GM12878 (cell line): ENCODE measurements around the gene LIM2. TPM values are rescaled to one million over a fixed set of nuclear protein-coding genes. Genes with fewer than 3 reads are reported as not detected.

Experiments used
- ATAC-seq: fragments of 200-7000 bp; cut with Tn5 transposase; 3 replicates; pipeline ENCODE4 v1.9.1; 2020; ENCODE audit warnings: mild to moderate bottlenecking, moderate library complexity
- BruUV-seq: library from RNA; stranded (reverse); fragments of 400-500 nt; replicated peaks from 2 replicates; lab custom pipeline; 2021; lab: Mats Ljungman, UMichigan
- CTCF ChIA-PET: fragments of 300-600 bp; sonication (Branson Sonifier 250); formaldehyde crosslinking; extraction: SDS; loops from one replicate; lab custom pipeline; 2021; ENCODE audit warnings: inconsistent platforms; lab: Yijun Ruan, JAX
- POLR2A ChIA-PET: fragments of 350-600 bp; formaldehyde crosslinking; extraction: SDS; loops from one replicate; lab custom pipeline; 2021; ENCODE audit warnings: inconsistent platforms; lab: Charles Lee
- RAD21 ChIA-PET: fragments of 300-600 bp; sonication (Branson Sonifier 250); formaldehyde crosslinking; loops from one replicate; lab custom pipeline; 2023; ENCODE audit warnings: antibody characterized with exemption; ENCODE audit not compliant: unreplicated experiment; lab: Charles Lee
- SMC1A ChIA-PET: fragments of 300-600 bp; sonication (Branson Sonifier 250); formaldehyde crosslinking; loops from one replicate; lab custom pipeline; 2023; ENCODE audit not compliant: unreplicated experiment, uncharacterized antibody; lab: Charles Lee
- DNase-seq: peaks from one replicate; pipeline ENCODE4 v3.0.0-alpha.2; 2011; ENCODE audit warnings: low read depth, low spot score
- FAIRE-seq: peaks from 3 replicates; lab custom pipeline; 2011; peaks lifted over from hg19 to GRCh38; lab: Jason Lieb, UNC
- H2AFZ ChIP-seq: 2 replicates; pipeline ENCODE4 v1.6.0; 2011; ENCODE audit warnings: low read depth, low read length, control low read depth; ENCODE audit not compliant: control insufficient read depth
- H3K27ac ChIP-seq: 2 replicates; pipeline ENCODE4 v1.5.1; 2011; ENCODE audit warnings: control low read depth; ENCODE audit not compliant: control insufficient read depth, insufficient read depth
- H3K27me3 ChIP-seq, 2 experiments: replicated peaks in 1 of 2; 2 replicates each; pipeline versions ENCODE4 v1.6.0 to v1.6.1; 2011; ENCODE audit warnings: low read length in 1 of 2; ENCODE audit not compliant: control insufficient read depth in 2 of 2, insufficient read depth in 2 of 2
- H3K36me3 ChIP-seq, 2 experiments: 2 replicates each; pipeline ENCODE4 v1.5.1; 2011; ENCODE audit warnings: low read length in 1 of 2; ENCODE audit not compliant: control insufficient read depth in 2 of 2, insufficient read depth in 2 of 2
- H3K4me1 ChIP-seq: 2 replicates; pipeline ENCODE4 v1.6.1; 2011; ENCODE audit warnings: mild to moderate bottlenecking, low read length, moderate library complexity, mixed read lengths; ENCODE audit not compliant: control insufficient read depth, insufficient read depth
- H3K4me2 ChIP-seq: 2 replicates; pipeline ENCODE4 v1.6.0; 2011; ENCODE audit warnings: control low read depth; ENCODE audit not compliant: control insufficient read depth, insufficient read depth
- H3K4me3 ChIP-seq: fragments of 200-600 bp; sonication (generic); 2 replicates; pipeline ENCODE4 v1.5.1; 2016
- H3K79me2 ChIP-seq: 2 replicates; pipeline ENCODE4 v1.6.0; 2011; ENCODE audit warnings: low read length; ENCODE audit not compliant: control insufficient read depth, insufficient read depth
- H3K9ac ChIP-seq: 2 replicates; pipeline ENCODE4 v1.8.0; 2011; ENCODE audit warnings: low read length, control low read depth, mixed read lengths; ENCODE audit not compliant: control insufficient read depth, insufficient read depth
- H3K9me3 ChIP-seq: replicated peaks from 3 replicates; pipeline ENCODE4 v1.5.1; 2011; ENCODE audit warnings: mild to moderate bottlenecking, low read length; ENCODE audit not compliant: control insufficient read depth, insufficient read depth
- H4K20me1 ChIP-seq: 2 replicates; pipeline ENCODE4 v1.6.0; 2011; ENCODE audit not compliant: control insufficient read depth, insufficient read depth
- ATF7 ChIP-seq: fragments of 450-650 bp; IDR thresholded peaks from 2 replicates; pipeline ENCODE4 v1.6.1; 2016; ENCODE audit warnings: low read depth, mild to moderate bottlenecking
- BCL3 ChIP-seq: IDR thresholded peaks from 2 replicates; pipeline ENCODE4 v1.6.1; 2011; ENCODE audit warnings: borderline replicate concordance, low read depth, mild to moderate bottlenecking, moderate library complexity, low read length; ENCODE audit not compliant: insufficient read depth, poor library complexity, severe bottlenecking
- CBFB ChIP-seq: IDR thresholded peaks from 2 replicates; pipeline ENCODE4 v1.6.1; 2016; ENCODE audit warnings: antibody characterized with exemption, low read depth
- ELK1 ChIP-seq: IDR thresholded peaks from 2 replicates; pipeline ENCODE4 v1.6.1; 2012; ENCODE audit warnings: low read depth, low read length, improper control_type of control experiment
- ESRRA ChIP-seq: IDR thresholded peaks from 2 replicates; pipeline ENCODE4 v1.6.1; 2012; ENCODE audit warnings: mild to moderate bottlenecking, low read length, improper control_type of control experiment
- ETV6 ChIP-seq, 2 experiments: fragments of 450-650 bp in 1 of 2; IDR thresholded peaks in 1 of 2; conservative IDR thresholded peaks in 1 of 2; 2 replicates each; pipeline ENCODE4 v1.6.1; 2014; ENCODE audit warnings: antibody characterized with exemption in 1 of 2, borderline replicate concordance in 1 of 2, low read depth in 1 of 2, mild to moderate bottlenecking in 1 of 2, moderate library complexity in 1 of 2
- GATAD2B ChIP-seq: fragments of 450-650 bp; conservative IDR thresholded peaks from 2 replicates; pipeline ENCODE4 v1.6.1; 2017; ENCODE audit warnings: low read depth, mild to moderate bottlenecking, moderate library complexity
- HDGF ChIP-seq: fragments of 450-650 bp; IDR thresholded peaks from 2 replicates; pipeline ENCODE4 v1.6.1; 2016; ENCODE audit warnings: antibody characterized with exemption
- HSF1 ChIP-seq: fragments of 150-350 bp; IDR thresholded peaks from 2 replicates; pipeline ENCODE4 v1.6.1; 2014; ENCODE audit warnings: mild to moderate bottlenecking, low read depth, low read length
- IKZF2 ChIP-seq, 2 experiments: fragments of 450-650 bp; IDR thresholded peaks; 2 replicates each; pipeline ENCODE4 v1.6.1; 2017; ENCODE audit warnings: mild to moderate bottlenecking in 2 of 2, moderate library complexity in 2 of 2
- IRF4 ChIP-seq: IDR thresholded peaks from 2 replicates; pipeline ENCODE4 v1.6.1; 2011; ENCODE audit warnings: low read depth, low read length
- NFXL1 ChIP-seq: fragments of 450-650 bp; IDR thresholded peaks from 2 replicates; pipeline ENCODE4 v1.6.1; 2017; ENCODE audit warnings: antibody characterized with exemption, mild to moderate bottlenecking, borderline replicate concordance
- NR2F1 ChIP-seq: fragments of 450-650 bp; conservative IDR thresholded peaks from 2 replicates; pipeline ENCODE4 v1.6.1; 2017; ENCODE audit warnings: mild to moderate bottlenecking
- RELB ChIP-seq: fragments of 450-650 bp; IDR thresholded peaks from 2 replicates; pipeline ENCODE4 v1.6.1; 2017; ENCODE audit warnings: low read depth, mild to moderate bottlenecking, moderate library complexity
- SIN3A ChIP-seq: IDR thresholded peaks from 2 replicates; pipeline ENCODE4 v1.6.1; 2012; ENCODE audit warnings: low read depth, low read length, improper control_type of control experiment
- SREBF1 ChIP-seq: IDR thresholded peaks from 2 replicates; pipeline ENCODE4 v1.6.1; 2012; ENCODE audit warnings: mild to moderate bottlenecking, low read length
- TCF3 ChIP-seq: IDR thresholded peaks from 2 replicates; pipeline ENCODE4 v1.6.1; 2012; ENCODE audit warnings: low read depth, mild to moderate bottlenecking, low read length, borderline replicate concordance; ENCODE audit not compliant: insufficient read depth
- ZNF24 ChIP-seq: fragments of 450-650 bp; IDR thresholded peaks from 2 replicates; pipeline ENCODE4 v1.6.1; 2017; ENCODE audit warnings: antibody characterized with exemption, mild to moderate bottlenecking
- ZZZ3 ChIP-seq: IDR thresholded peaks from 2 replicates; pipeline ENCODE4 v1.6.1; 2011; ENCODE audit warnings: low read depth; ENCODE audit not compliant: control insufficient read depth, insufficient read length
- WGBS: methylation state at CpG from one replicate; pipeline ENCODE4 v1.1.6; 2016; ENCODE audit warnings: low lambda C conversion rate; ENCODE audit not compliant: insufficient replicate concordance, insufficient coverage; ENCODE audit errors: missing lambda C conversion rate; 5-methylcytosine and 5-hydroxymethylcytosine counted together
- in situ Hi-C: fragments of 300-500 bp; cut with MboI; formaldehyde crosslinking; loops from 9 replicates; pipeline ENCODE4 v1.14.3; 2018; ENCODE audit warnings: mixed read lengths
- intact Hi-C: fragments of 100-400 bp; cut with micrococcal nuclease; formaldehyde crosslinking; loops from one replicate; pipeline ENCODE4 v1.14.2; 2022; ENCODE audit not compliant: unreplicated experiment
- polyA plus RNA-seq, 11 experiments: library from polyadenylated mRNA; depleted of rRNA in 4 of 11; unstranded in 6 of 11; stranded (reverse) in 5 of 11; fragments of >200 nt; fragmentation: Nextera tagmentation in 4 of 11; fragmentation: Illumina TruSeq in 1 of 11; extraction: Ambion mirVana in 4 of 11; extraction: Trizol in 1 of 11; gene quantifications; 1 replicate in 1 of 11; 2 replicates in 10 of 11; pipeline versions ENCODE4 v1.2.1 to v1.2.3, GENCODE V29; 2011 to 2016; ENCODE audit warnings: inconsistent platforms in 2 of 11, missing spikeins in 2 of 11, low read depth in 1 of 11
- total RNA-seq, 4 experiments: library from RNA; depleted of rRNA in 3 of 4; stranded (reverse); fragments of >200 nt in 3 of 4; fragmentation: Illumina TruSeq in 1 of 4; extraction: Trizol in 1 of 4; gene quantifications; 2 replicates each; pipeline versions ENCODE4 v1.2.1 to v1.2.3, GENCODE V29; 2013 to 2021

LIM2 gene
- total and polyA plus RNA-seq, 10 of the 15 experiments (the other 5 are each of a cell fraction or from before 2014, with no cell fraction given) = not detected

GRCh38 chr19:51359294-51359693 lies 28.5 kb downstream of the LIM2 start (continued):
- no peak for TF ChIP-seq IRF4
- no peak for TF ChIP-seq HSF1

GRCh38 chr19:51357952-51358351 lies 29.8 kb downstream of the LIM2 start:
- SMC1A ChIA-PET = no interaction called here
- no peak for ATAC-seq
- POLR2A ChIA-PET = no interaction called here
- TF ChIP-seq ELK1 = no peak
- TF ChIP-seq TCF3 = no peak
- no peak for TF ChIP-seq IKZF2 (IDR thresholded peaks at IDR 0.05)
- no peak for TF ChIP-seq ATF7
- TF ChIP-seq ZZZ3 = no peak
- no peak for TF ChIP-seq RELB
- no peak for TF ChIP-seq HDGF
- TF ChIP-seq SREBF1 = no peak
- no peak for TF ChIP-seq ZNF24
- no peak for TF ChIP-seq CBFB
- no peak for TF ChIP-seq ETV6 (conservative IDR thresholded peaks at IDR 0.05 in 1 of 2, IDR thresholded peaks at IDR 0.05 in 1 of 2; ENCODE audit: borderline replicate concordance in 1 of 2, low read depth in 1 of 2)
- no peak for TF ChIP-seq SIN3A
- TF ChIP-seq NFXL1 = no peak
- TF ChIP-seq BCL3 = no peak
- TF ChIP-seq NR2F1 = no peak
- no peak for TF ChIP-seq ESRRA
- TF ChIP-seq GATAD2B = no peak

More at GRCh38 chr19:51357952-51358351, 29.8 kb downstream of the LIM2 start:
- Histone ChIP-seq H3K27me3 (no peaks in the 10 kb centered on the region), H3K36me3 (no peaks in the 10 kb centered on the region), H4K20me1 (no peaks in the 10 kb centered on the region), H3K4me3 (no peak overlapping the region), H3K4me1 (no peaks in the 10 kb centered on the region), H3K9me3 (no peaks in the 10 kb centered on the region), H3K79me2 (no peaks in the 10 kb centered on the region), H3K4me2 (no peak overlapping the region), H2AFZ (no peak overlapping the region), H3K27ac (no peak overlapping the region), H3K9ac (no peak overlapping the region)
- intact Hi-C loops = no loop called here
- CTCF ChIA-PET = interaction anchor here (1.9 kb wide), 1 partner anchor 63 kb away, joined by 4 read pairs; no protein-coding TSS in a partner anchor
- RAD21 ChIA-PET = interaction anchor here (0.6 kb wide), 1 partner anchor 10 kb away, joined by 3 read pairs; no protein-coding TSS in a partner anchor
- in situ Hi-C loops = loop anchor here (25.0 kb wide), 1 partner anchor 1021 kb away; the partner anchor contains the start of gene KCNC3
- DNase-seq (no peak), FAIRE-seq (no peak)
- no TSS peak for BruUV-seq
- 81% methylated on average over 6 of the region's 7 CpGs for WGBS
